Measurements from ENCODE around the gene ZBTB43.

Gene ZBTB43

DNA sequence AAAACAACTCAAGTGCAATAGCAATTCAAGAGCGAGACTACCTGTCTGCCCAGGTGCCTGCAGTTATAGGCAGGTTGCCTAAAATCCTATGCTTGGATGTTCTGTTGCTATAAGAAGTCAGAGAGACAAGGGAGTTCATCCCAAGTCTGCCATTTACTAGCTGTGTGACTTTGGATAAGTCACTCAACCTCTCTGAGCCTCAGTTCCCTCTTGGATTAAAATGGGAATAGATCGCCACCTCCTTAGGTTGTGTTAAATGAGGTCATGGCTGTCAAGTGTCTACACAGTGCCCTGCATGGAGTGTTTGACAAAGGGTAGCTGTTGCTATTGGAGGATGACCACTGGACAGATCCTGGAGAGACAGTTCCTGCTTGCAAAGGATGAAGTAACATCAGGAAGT lies 54.3 kb downstream of the ZBTB43 start:
- no peak for DNase-seq (ENCODE audit: low read depth)

DNA sequence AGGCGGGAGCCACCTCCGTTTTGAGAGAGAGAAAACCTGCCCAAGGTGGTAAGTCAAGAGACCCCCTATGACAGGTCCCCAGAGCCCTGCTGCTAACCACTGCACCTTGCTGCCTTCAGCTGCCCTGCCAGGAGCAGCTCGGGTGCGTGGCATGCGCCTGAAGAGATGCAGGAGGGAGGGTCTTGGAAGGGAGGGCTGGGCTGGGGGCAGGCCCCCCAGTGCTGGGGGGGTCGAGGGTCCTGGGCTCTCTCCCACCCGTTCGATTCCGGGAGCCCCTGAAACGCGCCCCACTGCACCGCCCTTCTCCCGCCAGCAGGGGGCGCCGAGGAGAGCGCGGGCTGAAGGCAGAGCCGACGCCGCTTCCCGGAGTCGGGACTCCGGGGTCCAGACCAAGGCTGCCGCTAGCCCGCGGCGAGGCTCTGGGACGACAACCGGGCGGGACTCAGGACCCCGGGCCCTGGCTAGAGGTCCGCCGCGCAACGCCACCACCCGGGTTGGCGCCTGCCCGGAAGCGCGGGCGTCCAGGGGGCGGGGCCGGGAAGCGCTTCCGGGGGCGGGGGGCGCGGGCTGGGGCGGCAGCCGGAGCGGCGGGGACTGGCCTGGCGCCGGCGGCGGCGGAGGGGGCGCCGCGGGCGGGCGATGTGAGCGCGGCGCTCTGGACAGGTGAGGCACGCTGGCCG lies 55.4 kb downstream of the ZBTB43 start, which contains the start of gene ZBTB34:
Gene ZBTB34 (plus strand): TSS at position 563 of the 680 bp plus-strand sequence. CDS start 18,761 bp downstream, outside the sequence.
- DNase-seq (ENCODE audit: low read depth) = no peak

DNA sequence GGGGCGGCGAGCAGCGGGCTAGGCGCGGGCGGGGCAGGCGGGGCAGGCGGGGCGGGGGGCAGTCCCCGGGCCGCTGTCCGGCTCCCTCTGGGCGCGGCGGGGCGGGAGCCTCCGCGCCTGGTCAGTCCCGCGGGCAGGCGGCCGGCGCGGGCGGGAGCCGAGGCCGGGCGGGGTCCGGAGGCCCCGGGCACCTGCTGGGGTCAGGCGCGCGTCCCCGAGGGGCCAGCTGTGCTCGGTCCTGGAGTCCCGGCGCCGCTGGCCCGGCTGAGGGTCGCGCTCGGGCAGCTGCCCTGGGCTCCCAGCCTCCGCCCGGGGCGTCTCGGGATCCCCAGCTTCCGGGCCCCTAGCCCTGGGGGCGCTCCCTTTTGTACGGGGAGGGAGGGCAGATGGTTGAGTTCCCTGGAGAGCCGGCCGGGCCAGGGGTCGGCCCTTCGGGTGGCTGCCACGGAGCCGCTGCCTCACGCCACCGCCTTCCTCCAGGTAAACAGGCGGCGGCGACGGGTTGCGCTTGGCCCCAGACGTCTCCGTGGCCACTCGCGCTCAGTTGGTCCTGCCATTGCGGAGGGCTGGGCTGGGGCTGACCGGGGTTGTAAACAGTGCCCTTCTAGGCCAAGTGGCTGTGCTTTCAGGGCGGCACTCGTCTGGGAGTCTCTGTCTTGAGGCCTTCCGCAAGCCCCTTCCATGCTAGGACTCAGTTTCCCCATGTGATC lies 56.1 kb downstream of the ZBTB43 start:
- DNase-seq (ENCODE audit: low read depth) = no peak

DNA sequence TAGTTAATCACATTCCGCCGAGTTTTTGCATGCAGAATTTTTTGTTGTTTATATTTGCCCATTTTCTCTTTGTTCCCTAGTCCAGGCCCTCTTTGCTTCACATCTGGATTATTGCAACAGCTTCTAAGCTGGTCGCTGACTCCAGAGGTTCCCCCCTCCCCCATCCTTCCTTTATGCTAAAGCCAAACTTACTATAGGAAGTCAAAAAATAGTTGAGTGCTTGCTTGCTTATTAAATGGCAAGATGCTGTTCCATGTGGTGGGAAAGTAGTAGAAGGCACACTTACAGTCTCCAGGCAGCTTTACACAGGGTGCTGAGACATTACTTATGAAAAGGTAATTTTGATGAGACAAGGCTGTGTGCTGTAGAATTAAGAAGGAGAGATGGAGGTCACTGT lies 56.9 kb downstream of the ZBTB43 start:
- no peak for DNase-seq (ENCODE audit: low read depth)

DNA sequence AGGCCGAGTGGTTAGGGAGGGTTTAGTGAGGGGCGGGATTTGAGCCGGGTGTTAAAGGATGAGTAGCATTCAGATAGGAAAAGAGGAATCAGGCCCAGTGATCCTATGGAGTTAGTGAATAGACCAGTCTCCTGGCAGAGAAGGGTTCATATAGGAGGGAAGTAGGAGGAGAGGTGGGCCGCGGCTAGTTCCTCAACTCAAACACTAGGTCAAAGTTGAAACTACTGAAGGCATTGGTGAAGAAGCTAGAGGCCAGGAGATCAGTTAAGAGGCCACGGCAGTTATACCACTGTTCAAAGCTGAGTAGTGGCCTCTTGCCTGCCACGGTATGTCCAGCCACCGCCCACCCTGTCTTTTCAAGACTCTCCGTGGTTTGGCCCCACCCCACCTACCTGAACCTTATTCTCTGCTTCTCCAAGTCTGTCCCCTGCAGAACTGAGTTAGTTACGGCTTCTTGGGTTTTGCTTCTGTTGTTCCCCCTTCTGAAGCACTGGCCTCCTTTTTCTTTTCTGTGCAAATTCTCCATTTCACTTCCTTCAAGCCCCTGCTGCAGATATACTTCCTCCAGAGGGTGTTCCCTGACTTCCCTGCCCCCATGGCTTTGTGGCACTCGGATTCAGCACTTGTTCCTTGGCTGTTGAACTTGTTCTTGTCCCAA lies 57.4 kb downstream of the ZBTB43 start:
- DNase-seq (ENCODE audit: low read depth) = no peak

DNA sequence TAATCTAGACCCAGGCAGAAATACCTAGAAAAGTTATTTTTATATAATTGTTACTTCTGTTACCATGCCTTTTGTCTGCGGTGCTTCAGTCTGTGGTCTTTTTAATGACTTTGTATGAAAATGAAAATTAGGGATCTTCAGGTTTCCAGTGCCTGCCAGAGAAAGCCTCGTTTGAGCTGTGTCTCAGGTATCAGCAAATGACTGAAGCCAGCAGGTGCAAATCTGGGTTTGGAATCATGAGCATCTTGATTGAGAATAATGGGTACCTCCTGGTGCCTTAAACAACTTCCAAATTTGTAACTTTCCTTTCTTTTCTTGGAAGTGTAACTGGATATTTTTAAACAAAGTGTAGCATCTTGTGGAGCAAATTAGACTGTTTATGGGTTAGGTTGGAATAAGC lies 59.9 kb downstream of the ZBTB43 start:
- DNase-seq (ENCODE audit: low read depth) = no peak

DNA sequence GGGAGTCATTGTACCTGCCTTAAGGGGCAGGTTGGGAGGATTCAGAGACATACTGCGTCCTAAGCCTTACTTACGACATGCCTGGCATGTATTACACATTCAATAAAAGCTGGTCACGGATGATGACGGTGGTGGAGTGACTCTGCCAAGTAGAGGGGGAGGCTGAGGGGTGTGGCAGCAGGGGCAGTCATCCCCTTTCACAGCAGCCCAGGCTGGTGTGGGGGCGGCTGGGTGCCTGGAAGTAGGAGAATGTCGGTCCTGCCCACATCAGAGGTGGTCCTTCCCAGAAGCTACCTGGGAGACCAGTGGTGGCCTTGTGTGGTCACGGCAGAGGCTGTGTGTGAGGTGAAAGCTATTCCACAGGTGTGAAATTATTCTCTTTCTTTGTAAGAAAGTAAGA lies 64.5 kb downstream of the ZBTB43 start:
- no peak for DNase-seq (ENCODE audit: low read depth)

DNA sequence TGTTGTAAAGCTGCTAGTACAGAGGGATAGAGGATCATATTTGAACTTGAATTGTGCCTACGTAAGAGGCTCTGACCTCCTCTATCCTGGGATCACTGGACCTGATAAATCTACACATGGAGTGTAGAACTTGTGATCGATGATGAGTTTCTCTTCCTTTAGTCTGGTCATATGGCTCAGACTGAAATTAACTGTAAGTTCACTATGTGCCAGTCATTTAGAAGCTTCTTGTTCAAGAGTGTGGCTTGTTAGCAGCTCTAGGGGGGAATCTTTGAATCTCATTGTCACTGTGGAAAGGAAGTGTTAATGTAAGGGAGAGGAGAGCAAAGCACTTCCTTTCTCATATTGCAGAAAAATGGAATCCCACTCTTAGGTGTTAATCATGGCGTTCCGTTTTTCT lies 67.7 kb downstream of the ZBTB43 start:
- no peak for DNase-seq (ENCODE audit: low read depth)

DNA sequence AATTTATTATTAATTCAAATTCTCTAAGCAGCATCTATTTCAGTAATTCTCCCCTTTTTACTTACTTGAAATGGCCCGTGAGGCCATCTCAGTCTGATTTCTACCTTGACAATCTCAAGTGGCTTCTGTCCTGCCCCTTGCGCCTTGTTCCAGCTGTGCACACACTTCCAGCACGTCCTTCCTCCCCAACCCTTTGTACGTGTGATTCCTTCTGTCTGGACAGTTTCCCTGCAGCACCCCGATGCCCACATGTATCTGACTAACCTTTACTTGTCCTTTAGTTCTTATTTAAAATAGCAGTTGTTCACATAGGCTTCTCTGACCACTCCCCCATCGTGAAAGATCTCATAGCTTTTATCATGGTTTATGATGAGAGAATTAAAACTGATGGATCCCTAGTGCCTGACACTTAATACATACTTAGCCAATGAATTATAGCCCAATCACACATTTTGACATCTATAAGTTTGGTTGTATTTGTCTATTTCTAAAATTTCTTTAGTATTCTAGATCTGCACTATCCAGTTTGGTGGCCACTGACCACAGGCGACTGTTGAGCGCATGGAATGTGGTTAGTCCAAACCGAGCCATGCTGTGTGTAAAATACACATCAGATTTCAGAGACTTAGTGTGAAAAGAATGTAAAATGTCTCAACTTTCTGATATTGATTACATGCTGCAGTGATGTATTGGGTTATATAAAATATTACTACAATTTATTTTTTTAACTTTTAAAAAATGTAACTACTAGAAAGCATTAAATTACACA lies 69.9 kb downstream of the ZBTB43 start:
- no peak for DNase-seq (ENCODE audit: low read depth)

DNA sequence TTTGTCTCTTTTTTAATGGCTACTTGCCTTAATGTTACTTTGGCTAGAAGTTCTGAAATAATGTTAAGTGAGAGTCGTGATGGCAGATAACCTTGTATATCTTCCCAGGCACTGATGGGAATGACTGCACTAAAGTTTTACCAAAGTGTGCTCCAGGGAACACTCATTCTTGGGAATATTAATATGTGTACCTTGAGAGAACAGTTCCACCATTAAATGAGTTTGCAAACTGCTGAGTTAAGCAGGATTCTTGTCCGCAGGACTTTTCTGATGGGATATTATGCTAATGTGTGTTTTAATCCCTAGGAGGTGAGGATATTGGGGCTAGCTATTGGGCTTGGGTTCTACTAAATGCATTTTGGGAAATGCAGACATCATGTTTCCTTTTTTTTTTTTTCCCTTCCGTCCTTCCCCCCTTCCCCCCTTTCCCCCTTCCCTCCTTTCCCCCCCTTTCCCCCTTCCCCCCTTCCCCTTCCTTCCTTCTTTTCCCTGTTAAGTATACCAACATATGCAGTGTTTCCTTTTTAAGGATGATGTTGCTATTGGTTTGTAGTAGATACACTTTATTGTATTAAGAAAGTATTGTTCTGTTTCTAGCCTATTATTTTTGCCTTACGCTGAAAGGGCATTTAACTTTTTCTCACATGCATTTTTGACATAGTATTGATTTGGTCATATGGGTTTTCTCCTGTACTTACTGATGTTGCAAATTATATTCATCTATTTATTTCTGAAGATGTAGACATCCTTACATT lies 71.1 kb downstream of the ZBTB43 start:
- no peak for DNase-seq (ENCODE audit: low read depth)

DNA sequence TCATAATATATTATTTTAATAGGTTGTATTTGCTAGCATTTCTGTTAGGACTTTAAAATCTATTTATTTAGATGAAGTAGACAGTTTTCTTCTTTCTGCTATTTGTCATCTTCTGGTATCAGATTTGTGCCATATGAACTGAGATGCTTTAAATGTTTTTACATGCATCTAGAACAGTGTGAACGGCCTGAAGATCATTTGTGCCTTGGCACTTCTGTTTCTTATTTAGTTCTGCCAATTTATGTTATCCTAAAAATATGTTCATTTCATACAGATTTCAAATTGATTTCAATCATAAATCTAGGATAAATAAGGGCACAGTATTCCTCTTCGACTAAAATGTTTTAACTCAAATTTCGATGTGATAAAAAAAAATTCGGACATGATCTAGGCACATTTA lies 71.7 kb downstream of the ZBTB43 start:
- DNase-seq (ENCODE audit: low read depth) = no peak

DNA sequence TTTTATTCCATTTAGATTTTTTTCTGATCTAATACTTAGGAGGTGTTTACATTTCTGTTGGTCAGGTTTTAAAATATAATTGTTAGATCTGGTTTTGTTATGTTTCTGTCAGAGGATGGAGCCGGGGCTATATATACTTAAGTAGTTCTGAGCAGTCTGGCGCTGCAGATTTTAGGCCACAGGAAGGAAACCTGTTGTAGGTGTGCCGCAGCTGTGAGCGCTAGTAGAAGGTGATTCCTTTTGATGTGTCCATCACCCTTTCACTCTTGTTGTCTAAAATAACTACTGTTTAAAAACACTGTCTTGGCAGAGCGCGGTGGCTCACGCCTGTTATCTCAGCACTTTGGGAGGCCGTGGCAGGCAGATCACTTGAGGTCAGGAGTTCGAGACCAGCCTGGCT lies 72.6 kb downstream of the ZBTB43 start:
- no peak for DNase-seq (ENCODE audit: low read depth)

DNA sequence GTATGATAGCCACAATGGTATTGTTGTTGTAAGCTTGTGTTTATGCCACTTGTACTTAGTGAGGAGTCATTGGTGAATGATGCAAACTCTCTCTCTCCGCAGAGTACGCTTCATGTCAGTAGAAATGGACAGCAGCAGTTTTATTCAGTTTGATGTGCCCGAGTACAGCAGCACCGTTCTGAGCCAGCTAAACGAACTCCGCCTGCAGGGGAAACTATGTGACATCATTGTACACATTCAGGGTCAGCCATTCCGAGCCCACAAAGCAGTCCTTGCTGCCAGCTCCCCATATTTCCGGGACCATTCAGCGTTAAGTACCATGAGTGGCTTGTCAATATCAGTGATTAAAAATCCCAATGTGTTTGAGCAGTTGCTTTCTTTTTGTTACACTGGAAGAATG lies 74.4 kb downstream of the ZBTB43 start:
- no peak for DNase-seq (ENCODE audit: low read depth)

DNA sequence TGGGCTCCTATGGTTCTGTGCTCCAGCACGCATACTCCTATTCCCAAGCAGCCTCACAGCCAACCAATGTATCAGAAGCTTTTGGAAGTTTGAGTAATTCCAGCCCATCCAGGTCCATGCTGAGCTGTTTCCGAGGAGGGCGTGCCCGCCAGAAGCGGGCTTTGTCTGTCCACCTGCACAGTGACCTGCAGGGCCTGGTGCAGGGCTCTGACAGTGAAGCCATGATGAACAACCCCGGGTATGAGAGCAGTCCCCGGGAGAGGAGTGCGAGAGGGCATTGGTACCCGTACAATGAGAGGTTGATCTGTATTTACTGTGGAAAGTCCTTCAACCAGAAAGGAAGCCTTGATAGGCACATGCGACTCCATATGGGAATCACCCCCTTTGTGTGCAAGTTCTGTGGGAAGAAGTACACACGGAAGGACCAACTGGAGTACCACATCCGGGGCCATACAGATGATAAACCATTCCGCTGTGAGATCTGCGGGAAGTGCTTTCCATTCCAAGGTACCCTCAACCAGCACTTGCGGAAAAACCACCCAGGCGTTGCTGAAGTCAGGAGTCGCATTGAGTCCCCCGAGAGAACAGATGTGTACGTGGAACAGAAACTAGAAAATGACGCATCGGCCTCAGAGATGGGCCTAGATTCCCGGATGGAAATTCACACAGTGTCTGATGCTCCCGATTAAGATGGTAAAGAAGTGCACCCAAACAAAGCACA lies 75.5 kb downstream of the ZBTB43 start:
- no peak for DNase-seq (ENCODE audit: low read depth)

DNA sequence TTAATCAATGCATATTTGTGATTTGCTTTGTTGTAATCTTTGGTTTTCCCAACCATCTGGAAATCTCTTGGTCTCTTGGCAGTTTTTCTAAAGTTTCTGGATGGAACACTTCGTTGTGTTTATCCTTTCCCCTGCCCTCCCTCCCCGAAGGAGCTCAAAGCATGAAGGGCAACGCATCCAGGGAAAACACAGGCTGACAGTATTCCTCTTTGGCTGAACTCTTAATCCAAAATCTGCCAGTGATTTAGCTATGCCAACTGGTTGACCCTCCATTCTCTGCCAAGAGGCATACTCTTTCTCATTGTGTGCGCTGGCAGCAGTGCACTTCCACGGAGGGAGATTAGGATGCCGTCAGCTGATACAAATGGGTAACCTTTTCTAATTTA lies 76.1 kb downstream of the ZBTB43 start:
- DNase-seq (ENCODE audit: low read depth) = no peak

DNA sequence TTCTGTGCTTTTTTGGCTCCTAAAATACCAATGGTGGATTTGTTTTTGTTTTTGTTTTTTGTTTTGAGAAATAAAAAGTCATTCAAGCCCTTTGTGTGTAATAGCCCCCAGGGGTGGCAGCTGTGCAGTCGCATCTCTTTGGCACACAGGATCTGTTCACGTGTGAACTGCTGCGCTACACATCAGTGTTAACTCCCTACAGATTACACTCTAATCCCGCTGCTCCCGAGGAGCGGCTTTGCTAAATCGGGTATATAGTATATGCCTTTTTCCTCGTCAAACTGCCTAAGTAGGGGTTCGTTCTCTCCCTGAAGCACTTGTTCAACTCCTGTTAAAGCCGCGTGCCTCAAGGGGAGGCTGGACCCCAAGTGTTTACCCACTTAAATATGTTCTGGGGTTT lies 77.9 kb downstream of the ZBTB43 start:
- no peak for DNase-seq (ENCODE audit: low read depth)

DNA sequence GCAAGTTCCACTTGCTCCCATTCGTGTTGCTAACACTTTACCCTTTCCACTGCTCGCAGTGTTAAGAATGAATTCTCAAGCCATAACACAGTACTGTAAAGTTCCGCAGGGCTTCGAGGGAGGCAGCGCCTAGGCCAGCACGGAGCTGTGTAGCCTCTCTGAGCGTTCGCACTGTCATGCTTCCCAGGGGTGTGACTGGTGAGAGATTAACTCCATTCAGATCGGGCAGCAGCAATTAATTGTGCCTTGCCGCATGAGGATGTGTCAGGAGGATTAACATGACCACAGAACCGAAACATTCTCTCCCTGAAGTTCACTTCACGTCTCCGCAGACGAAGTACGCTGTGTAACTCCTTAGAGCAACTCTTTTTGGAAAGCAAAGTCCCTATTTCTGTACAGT lies 78.8 kb downstream of the ZBTB43 start:
- no peak for DNase-seq (ENCODE audit: low read depth)

DNA sequence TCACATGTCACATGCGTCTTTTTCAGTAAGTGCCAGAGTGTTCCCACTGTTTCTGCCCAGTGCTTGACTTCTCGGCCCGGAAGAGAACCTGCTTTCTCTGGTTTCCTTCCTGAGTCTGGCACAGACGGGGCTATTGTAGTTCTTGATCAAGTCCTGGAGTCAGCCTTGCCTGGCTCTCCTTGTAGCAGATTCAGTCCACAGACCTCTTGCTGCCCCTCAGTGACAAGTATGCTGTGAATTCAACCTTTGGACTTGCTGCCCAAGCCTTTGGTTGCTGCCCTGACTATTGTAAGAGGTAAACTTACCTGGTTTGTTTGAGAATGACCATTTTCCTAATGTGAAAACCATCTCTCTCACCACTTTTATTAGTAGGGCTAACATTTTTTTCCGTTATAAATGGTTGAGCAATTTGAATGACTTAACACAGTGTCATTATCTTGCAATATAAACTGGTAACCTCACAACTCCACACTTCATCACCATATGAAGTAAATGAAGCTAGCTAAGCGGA lies 80.3 kb downstream of the ZBTB43 start:
- no peak for DNase-seq (ENCODE audit: low read depth)

DNA sequence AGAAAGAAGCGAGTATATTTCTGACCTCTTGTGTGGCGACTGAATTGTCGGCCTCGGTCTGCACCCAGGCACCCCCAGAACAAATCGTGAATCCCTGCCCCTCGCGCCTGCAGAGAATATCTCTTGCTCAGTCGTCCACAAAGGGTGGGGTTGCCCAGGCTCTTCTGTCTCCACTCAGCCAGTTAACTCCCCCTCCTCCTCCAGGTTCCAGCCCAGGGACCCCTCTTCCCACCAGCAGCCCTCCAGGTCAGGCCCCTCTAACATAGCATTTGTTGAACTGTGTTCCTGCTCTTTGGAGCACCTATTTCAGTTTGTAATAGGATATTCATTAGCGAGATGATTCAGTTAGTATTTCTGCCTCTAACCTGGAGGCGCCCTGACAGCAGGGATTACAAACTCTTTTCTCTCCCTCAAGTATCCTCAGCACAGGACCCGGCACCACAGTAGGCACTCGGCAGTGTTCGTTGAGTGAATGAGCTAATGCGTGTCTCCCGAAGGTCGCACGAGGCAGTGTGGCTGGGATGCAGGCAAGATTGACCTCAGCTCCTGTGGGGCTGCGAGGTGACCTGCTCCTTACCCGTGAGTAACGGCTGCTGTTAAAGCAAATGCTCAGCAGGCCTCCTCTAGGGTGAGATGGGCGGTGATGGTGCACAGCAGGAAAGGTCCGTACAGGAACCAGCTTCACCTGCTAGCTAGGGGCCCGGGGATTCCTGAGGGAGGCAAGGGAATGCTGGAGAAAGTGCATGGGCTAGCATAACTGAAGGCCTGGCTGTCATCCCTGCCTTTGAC lies 81.4 kb downstream of the ZBTB43 start:
- DNase-seq (ENCODE audit: low read depth) = no peak

DNA sequence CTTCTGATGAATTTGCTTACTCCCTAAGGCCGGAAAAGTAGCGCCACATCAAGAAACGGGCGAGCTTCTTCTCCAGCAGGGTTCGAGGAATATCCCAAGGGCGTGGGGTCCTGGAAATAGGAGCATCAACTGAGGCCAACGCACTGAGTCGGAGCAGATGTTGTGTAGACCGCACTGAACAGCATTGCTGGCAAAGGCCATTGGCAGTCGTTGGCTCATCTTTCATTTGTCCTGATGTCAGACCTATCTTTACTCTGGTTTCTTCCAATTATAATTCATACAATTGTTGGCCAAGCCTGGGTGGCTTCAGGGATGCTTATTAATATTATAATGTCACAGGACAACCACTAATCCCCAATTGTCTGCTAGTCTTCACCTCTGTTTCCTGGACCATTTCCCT lies 82.1 kb downstream of the ZBTB43 start:
- no peak for DNase-seq (ENCODE audit: low read depth)
